BLaER1 (cell line): Measurements from ENCODE around the gene VIPR2.
"Not testable (repeated sequence)": the region's sequence is repeated elsewhere in the genome, so short reads cannot be mapped to it uniquely, and the experiment has no call there.

Experiments
- H3K27ac ChIP-seq: shearing (Covaris generic); formaldehyde crosslinking; 2 replicates; pipeline ENCODE4 v1.8.1; 2022
- H3K27me3 ChIP-seq: shearing (Covaris generic); formaldehyde crosslinking; 2 replicates; pipeline ENCODE4 v1.8.1; 2022
- H3K36me3 ChIP-seq: shearing (Covaris generic); formaldehyde crosslinking; 2 replicates; pipeline ENCODE4 v1.8.1; 2022
- H3K4me1 ChIP-seq: shearing (Covaris generic); formaldehyde crosslinking; 2 replicates; pipeline ENCODE4 v1.8.1; 2022
- H3K4me2 ChIP-seq: shearing (Covaris generic); formaldehyde crosslinking; 2 replicates; pipeline ENCODE4 v1.8.1; 2022
- H3K4me3 ChIP-seq: shearing (Covaris generic); formaldehyde crosslinking; 2 replicates; pipeline ENCODE4 v1.8.1; 2022
- H3K9ac ChIP-seq: shearing (Covaris generic); formaldehyde crosslinking; 2 replicates; pipeline ENCODE4 v1.8.1; 2022
- H3K9me3 ChIP-seq: shearing (Covaris generic); formaldehyde crosslinking; 2 replicates; pipeline ENCODE4 v1.8.1; 2022
- H4K20me1 ChIP-seq: shearing (Covaris generic); formaldehyde crosslinking; 2 replicates; pipeline ENCODE4 v1.8.1; 2022
- Cebpa-rat ChIP-seq: shearing (Covaris generic); IDR thresholded peaks from 2 replicates; pipeline ENCODE4 v1.8.1; 2022

The VIPR2 gene

DNA sequence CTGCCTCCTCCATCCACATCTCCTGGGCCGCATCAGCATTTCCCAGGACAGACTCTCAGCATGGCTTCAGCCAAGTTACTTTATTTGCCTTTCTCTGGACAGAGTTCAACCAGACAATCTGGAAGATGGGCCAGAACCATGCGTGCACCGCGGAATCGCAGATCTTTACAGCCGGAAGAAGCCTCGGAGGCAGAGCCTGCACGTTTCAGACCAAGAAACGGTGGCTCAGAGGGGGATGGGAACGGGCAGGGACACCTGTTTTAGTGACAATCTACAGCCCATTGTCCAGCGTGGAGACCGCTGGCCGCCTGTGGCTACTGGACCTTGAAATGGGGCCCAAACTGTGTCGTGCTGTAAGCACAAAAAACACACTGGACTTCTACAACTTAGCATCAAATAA, 3.5 kb downstream of the VIPR2 start:
- H4K20me1 ChIP-seq, result peaks cover 33% of the 10 kb centered on the region
- TF ChIP-seq Cebpa-rat, result no peak
- H3K36me3 ChIP-seq, result no peaks in the 10 kb centered on the region
- H3K4me2 ChIP-seq, result no peak overlapping the region
- H3K4me1 ChIP-seq, result peaks cover 14% of the 10 kb centered on the region
- H3K9ac ChIP-seq, result no peak overlapping the region
- H3K27ac ChIP-seq, result no peak overlapping the region
- H3K27me3 ChIP-seq, result peaks cover 58% of the 10 kb centered on the region
- H3K9me3 ChIP-seq, result peaks cover 10% of the 10 kb centered on the region
- H3K4me3 ChIP-seq, result no peak overlapping the region

DNA sequence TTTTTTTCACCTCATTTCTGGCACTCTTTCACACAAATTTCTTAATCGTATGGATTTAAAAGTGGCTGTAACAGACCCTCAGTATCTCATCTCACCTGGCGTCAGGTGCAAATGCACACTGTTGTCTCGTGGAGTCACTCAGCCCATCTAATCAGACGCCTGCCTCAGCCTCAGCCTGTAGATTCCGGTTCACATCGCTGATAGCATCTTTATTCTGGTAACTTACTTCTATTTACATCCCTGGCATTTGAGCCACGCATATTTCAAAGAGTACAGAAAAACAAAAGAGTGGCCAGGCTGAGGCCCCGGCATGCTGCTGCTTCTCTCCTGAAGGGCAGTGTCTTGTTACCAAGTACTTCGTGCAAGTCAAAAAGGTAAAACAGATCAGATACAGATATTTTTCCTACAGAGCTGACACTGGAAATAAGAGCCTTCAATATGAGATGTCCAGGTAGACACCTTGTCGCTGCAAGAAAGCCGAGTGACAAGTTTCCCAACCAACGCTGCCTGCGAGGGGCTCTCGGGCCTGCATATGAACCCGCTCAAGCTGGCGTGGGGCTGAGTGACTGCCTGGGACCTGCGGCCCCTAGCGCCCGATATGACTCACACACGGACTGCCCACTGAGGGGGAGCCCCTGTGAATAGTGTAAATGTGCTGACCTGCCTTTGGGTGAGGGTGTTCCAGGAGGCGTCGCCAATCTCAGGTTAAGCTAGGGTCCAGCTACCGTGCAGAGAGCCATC, 4.3 kb downstream of the VIPR2 start:
- Histone ChIP-seq H3K27ac (no peak overlapping the region), H3K9me3 (peaks cover 3% of the 10 kb centered on the region), H3K36me3 (no peaks in the 10 kb centered on the region), H3K4me2 (no peak overlapping the region), H4K20me1 (peaks cover 31% of the 10 kb centered on the region), H3K4me1 (peaks cover 14% of the 10 kb centered on the region), H3K27me3 (peaks cover 49% of the 10 kb centered on the region), H3K9ac (no peak overlapping the region), H3K4me3 (no peak overlapping the region)
- no peak for TF ChIP-seq Cebpa-rat

DNA sequence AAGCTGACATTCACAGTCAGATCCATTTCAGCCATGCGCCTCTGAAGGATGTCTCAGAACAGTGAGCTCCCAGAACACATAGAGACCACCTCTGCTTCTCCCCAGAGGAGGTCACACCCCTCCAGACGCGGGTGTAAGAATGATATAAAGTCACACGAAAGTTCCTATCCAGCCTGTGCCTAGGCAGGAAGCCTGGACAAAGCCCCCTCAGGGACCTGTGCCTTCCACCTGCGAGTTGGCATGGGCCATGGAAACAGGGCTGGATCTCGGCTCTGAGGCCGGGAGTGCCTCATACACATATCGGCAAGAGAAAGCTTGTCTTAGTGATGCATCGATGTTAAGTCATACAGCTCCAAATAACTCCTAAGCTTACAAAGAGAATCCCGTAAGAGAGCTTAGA, 5.0 kb downstream of the VIPR2 start:
- peaks cover 43% of the 10 kb centered on the region for H3K27me3 ChIP-seq
- no peak for TF ChIP-seq Cebpa-rat
- no peaks in the 10 kb centered on the region for H3K36me3 ChIP-seq
- H3K27ac ChIP-seq, result no peak overlapping the region
- no peak overlapping the region for H3K9ac ChIP-seq
- peaks cover 28% of the 10 kb centered on the region for H4K20me1 ChIP-seq
- no peak overlapping the region for H3K4me2 ChIP-seq
- H3K4me1 ChIP-seq, result peaks cover 14% of the 10 kb centered on the region
- H3K9me3 ChIP-seq, result no peaks in the 10 kb centered on the region
- no peak overlapping the region for H3K4me3 ChIP-seq

DNA sequence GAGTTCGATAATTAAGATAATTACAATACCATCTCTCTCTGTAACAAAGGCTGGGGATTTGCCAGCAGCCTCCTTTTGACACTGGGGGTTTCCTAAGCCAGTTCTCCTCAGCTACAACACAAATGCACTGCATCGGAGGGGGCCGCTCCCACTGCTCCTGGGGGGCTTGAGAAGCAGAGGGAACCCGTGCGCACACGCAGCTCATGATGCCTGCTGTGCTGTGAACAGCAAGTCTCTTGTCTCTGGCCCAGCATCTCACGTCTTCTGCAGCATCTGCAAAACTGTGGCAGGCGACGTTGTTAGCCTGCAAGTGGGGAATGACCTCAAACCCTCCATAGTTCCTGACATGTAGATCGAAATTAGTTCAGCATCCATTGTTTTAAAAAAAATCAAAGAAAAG, 5.5 kb downstream of the VIPR2 start:
- H3K4me1 ChIP-seq, result peaks cover 9% of the 10 kb centered on the region
- peaks cover 24% of the 10 kb centered on the region for H4K20me1 ChIP-seq
- H3K27me3 ChIP-seq, result peaks cover 39% of the 10 kb centered on the region
- TF ChIP-seq Cebpa-rat, result no peak
- no peaks in the 10 kb centered on the region for H3K9me3 ChIP-seq
- H3K4me2 ChIP-seq, result no peak overlapping the region
- no peak overlapping the region for H3K27ac ChIP-seq
- no peaks in the 10 kb centered on the region for H3K36me3 ChIP-seq
- H3K4me3 ChIP-seq, result no peak overlapping the region
- H3K9ac ChIP-seq, result no peak overlapping the region

DNA sequence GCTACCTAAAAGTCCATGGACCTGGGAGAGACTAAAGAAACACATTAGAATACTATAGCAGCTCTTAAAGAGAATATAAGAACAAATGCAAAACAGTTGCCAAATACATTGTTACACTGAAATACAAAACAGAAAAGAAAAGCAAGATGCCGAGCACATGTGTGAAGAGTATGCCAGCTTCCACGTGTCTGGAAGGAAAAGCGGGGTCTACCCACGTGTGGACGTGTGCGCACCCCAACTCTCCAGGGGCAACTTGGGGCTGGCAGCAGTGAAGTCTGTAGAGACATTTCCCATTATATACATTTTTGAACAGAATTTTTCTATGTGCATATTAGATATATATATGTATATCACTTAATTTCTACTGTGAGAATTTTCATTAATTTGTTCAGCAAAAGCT, 6.2 kb downstream of the VIPR2 start:
- H3K36me3 ChIP-seq, result no peaks in the 10 kb centered on the region
- H3K9ac ChIP-seq, result no peak overlapping the region
- H4K20me1 ChIP-seq, result peaks cover 17% of the 10 kb centered on the region
- H3K27ac ChIP-seq, result no peak overlapping the region
- peaks cover 2% of the 10 kb centered on the region; the same call in 1 of the 2 replicates for H3K4me1 ChIP-seq
- no peak for TF ChIP-seq Cebpa-rat
- peaks cover 32% of the 10 kb centered on the region for H3K27me3 ChIP-seq
- no peak overlapping the region for H3K4me3 ChIP-seq
- no peak overlapping the region for H3K4me2 ChIP-seq
- no peaks in the 10 kb centered on the region for H3K9me3 ChIP-seq

DNA sequence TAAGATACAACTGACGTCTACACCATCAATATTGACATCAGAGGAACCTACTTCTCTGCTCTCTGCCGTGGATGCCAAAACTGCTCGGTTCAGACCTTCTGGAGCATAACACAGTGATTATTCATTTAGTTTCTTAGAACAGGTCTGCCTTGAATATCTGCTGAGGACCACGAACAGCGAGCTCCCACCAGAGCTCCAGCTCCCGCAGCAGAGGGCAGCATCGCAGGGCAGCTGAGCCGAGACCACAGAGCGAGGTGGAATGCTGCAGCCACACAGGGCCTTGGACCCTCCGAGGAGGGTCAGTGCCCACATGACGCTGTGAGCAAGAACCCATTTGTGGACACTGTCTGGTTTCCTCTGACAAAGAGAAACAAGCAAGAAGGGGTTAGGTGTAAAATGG, 6.8 kb downstream of the VIPR2 start:
- Histone ChIP-seq H3K27me3 (peaks cover 26% of the 10 kb centered on the region), H3K9me3 (no peaks in the 10 kb centered on the region), H3K36me3 (no peaks in the 10 kb centered on the region), H4K20me1 (peaks cover 11% of the 10 kb centered on the region), H3K9ac (no peak overlapping the region), H3K27ac (no peak overlapping the region), H3K4me2 (no peak overlapping the region), H3K4me3 (no peak overlapping the region), H3K4me1 (no peaks in the 10 kb centered on the region)
- no peak for TF ChIP-seq Cebpa-rat

DNA sequence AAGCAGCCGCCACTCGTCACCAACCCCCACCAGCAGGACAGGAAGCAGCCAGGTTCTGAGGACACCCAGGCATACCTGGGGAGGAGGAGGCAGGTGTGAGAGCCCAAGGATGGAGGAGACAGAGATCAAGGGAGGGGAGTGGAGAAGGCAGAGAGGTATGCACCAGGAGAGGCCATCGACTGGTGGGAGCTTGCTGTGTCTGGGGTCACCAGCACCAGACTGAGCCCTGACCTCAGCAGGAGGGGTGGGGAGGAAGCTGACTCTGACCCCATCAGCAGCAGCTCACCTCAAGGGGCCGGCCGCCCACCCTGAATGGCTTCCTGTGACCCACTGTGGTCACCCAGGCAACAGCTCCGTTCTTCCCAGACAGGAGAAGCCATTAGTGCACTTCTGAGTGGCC, 7.8 kb downstream of the VIPR2 start:
- no peak overlapping the region for H3K27ac ChIP-seq
- H3K4me3 ChIP-seq, result no peak overlapping the region
- no peak overlapping the region for H3K4me2 ChIP-seq
- H3K36me3 ChIP-seq, result no peaks in the 10 kb centered on the region
- TF ChIP-seq Cebpa-rat, result no peak
- H3K27me3 ChIP-seq, result peaks cover 15% of the 10 kb centered on the region
- H4K20me1 ChIP-seq, result peaks cover 3% of the 10 kb centered on the region; the same call in 1 of the 2 replicates
- no peaks in the 10 kb centered on the region for H3K9me3 ChIP-seq
- no peak overlapping the region for H3K9ac ChIP-seq
- H3K4me1 ChIP-seq, result no peaks in the 10 kb centered on the region

DNA sequence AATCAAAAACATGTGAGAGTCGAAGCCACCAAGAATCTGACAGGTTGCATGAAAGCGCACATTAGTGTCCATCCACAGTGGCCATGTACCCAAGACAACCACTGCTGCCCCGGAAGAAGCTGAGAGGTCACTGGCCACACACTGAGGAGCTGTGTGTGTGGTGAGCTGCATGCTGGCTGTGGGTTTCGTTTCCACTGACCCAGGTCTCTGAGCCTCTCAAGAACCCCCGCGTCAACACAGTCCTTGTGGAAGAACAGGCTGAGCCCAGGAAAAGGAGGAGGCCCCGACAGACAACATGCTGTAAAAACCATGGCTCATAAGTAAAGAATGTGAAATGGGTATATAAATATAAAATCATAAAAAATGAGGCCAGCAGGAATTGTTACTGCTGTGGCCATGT, 8.2 kb downstream of the VIPR2 start:
- Histone ChIP-seq H3K4me2 (no peak overlapping the region), H3K4me3 (no peak overlapping the region), H3K4me1 (no peaks in the 10 kb centered on the region), H3K9ac (no peak overlapping the region), H3K9me3 (no peaks in the 10 kb centered on the region), H4K20me1 (no peaks in the 10 kb centered on the region), H3K27me3 (peaks cover 11% of the 10 kb centered on the region), H3K27ac (no peak overlapping the region), H3K36me3 (no peaks in the 10 kb centered on the region)
- TF ChIP-seq Cebpa-rat, result no peak

DNA sequence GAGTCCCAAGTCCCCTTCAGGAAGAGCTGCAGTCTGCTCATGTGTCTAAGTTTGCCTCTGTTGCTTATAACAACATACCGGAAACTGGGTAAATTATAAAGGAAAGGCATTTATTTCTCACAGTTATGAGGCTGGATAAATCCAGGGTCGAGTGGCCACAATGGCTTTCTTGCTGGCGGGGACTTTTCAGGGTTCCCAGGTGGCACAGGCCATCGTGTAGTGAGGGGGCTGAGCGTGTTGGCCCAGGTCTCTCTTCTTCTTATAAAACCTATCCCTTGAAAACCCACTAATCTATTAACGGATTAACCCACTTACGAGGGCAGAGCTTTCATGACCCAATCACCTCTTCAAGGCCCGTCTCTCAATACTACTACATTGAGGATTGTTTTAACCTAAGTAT, 8.7 kb downstream of the VIPR2 start:
- no peak overlapping the region for H3K4me2 ChIP-seq
- no peaks in the 10 kb centered on the region for H3K4me1 ChIP-seq
- H3K9ac ChIP-seq, result no peak overlapping the region
- H3K27ac ChIP-seq, result no peak overlapping the region
- H3K36me3 ChIP-seq, result no peaks in the 10 kb centered on the region
- H3K4me3 ChIP-seq, result no peak overlapping the region
- no peaks in the 10 kb centered on the region for H4K20me1 ChIP-seq
- no peaks in the 10 kb centered on the region for H3K9me3 ChIP-seq
- H3K27me3 ChIP-seq, result peaks cover 7% of the 10 kb centered on the region
- TF ChIP-seq Cebpa-rat, result no peak

DNA sequence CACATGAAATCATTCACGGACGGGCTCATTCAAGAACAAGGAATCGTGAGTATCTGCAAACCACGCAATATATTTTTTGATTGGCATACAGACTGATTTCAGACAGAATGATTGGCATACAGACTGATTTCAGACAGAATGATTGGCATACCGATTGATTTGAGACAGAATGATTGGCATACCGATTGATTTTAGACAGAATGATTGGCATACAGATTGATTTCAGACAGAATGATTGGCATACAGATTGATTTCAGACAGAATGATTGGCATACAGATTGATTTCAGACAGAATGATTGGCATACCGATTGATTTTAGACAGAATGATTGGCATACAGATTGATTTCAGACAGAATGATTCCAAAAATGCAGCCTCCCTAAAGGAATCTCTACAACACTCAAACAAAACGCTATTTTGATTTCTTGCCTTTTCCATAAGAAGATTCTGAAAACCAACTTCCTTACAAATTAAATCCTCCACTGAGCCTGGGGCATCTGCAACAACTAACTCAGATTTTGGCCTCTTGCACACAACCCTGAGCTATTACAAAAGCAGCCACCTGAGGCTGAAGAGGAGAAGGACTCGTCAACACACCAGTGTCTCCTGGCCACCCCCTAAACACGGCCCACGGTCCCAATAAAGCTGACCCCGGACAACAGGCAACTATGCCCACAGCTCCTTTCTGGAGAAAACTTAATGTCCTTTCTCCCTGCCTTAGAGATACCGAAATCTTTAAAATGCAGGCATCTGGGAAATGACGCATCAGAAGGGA, 11.8 kb downstream of the VIPR2 start:
- H3K9me3 ChIP-seq, H3K9ac ChIP-seq, H3K4me3 ChIP-seq, H4K20me1 ChIP-seq, H3K4me2 ChIP-seq, H3K36me3 ChIP-seq, H3K27me3 ChIP-seq, H3K27ac ChIP-seq, H3K4me1 ChIP-seq: not testable (repeated sequence)
